Measurements from ENCODE around the gene MICU2. TPM values are rescaled to one million over a fixed set of nuclear protein-coding genes. Genes with fewer than 3 reads are reported as not detected.

The MICU2 gene, protein sequence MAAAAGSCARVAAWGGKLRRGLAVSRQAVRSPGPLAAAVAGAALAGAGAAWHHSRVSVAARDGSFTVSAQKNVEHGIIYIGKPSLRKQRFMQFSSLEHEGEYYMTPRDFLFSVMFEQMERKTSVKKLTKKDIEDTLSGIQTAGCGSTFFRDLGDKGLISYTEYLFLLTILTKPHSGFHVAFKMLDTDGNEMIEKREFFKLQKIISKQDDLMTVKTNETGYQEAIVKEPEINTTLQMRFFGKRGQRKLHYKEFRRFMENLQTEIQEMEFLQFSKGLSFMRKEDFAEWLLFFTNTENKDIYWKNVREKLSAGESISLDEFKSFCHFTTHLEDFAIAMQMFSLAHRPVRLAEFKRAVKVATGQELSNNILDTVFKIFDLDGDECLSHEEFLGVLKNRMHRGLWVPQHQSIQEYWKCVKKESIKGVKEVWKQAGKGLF
- 10 to 100 TPM; 30.6 to 50.1 (median 41.9) TPM for total RNA-seq

DNA sequence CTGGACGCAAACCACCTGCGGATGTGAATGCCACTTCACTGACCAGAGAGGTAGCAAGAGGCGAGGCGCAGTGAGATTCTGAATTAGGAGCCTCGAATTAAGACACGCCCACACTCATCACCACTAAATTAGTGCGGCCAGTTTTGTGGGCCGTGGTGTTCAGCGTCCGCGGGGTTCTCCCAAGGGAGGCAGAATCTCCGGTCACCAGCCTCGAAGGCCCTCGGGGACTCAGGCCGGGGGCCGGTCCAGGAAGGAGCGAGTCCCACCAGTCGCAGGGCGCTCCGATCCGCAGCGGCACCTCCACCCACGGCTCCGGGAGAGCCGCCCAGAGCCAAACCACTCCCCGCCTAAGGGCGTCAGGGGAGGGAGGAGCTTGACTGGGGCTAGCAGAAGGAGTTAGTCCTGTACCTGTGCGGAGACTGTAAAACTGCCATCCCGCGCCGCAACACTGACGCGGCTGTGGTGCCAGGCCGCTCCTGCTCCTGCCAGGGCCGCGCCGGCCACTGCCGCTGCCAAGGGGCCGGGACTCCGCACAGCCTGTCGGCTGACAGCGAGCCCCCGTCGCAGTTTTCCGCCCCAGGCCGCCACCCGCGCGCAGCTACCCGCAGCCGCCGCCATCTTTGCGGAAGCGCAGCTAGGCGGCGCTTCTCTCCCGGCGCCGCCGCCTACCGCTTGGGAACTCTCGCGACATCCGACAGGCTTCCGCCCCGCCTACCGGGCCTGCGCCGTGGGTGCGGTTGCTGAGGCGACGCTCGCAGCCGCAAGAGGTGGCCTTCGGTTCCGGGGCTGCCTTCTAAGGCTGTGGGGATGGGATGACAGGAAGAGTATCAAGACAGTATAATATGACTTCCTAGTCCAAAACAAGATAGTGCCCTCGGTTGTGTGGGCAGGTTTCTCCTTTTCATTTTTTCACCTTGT, at the start of gene MICU2:
MICU2 (minus strand) TSS at position 640 of the 918 bp plus-strand sequence; CDS start at position 618, 22 bp downstream.
- H3K27ac ChIP-seq, result peak within 1 kb of the TSS; percentile 95
- peaks cover 12 to 20% of the 10 kb centered on the region in 2 donors for H3K4me1 ChIP-seq (replicated peaks in 1 of 2)
- peak within 1 kb of the TSS; percentile 83 to 100 (median 96) for H3K4me3 ChIP-seq
- peak; percentile 92 to 98 (median 96) for ATAC-seq (replicated peaks in 6 of 8)
- 0 to 4% (median 0%) methylated on average over 1 to 36 of the region's 77 CpGs; no CpG with 5 or more reads in 3 of the 10 experiments for WGBS, 10 experiments
- in situ Hi-C loops (cut with MboI; ENCODE audit: low pct_unique_long_range_greater_than_20kb in 2 of 9, low sequenced_read_pairs in 9 of 9, unreplicated experiment in 9 of 9), result no loop called here

DNA sequence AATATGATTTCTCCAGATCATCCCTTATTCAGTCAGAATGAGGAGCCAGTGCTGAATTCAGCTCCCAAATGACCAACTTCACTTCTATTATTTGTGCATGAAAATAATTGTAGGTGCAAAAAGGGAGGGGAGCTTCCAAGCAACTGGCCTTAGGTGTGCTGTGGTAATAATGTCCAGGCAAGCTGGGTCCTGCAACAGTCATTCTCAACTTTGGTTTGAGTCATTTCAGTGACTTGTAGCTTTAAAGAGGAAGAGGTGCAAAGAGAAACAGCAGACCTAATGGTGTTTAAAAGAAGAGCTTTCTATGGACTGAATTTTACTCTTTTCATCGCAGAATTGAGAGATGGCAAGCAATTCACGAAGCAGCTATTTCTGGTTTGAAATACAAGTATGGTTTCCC, 37.7 kb upstream of the MICU2 start:
- peaks cover 0 to 2% of the 10 kb centered on the region in 2 donors for H3K4me1 ChIP-seq (replicated peaks in 1 of 2)
- in situ Hi-C loops (cut with MboI; ENCODE audit: low pct_unique_long_range_greater_than_20kb in 2 of 9, low sequenced_read_pairs in 9 of 9, unreplicated experiment in 9 of 9), result loop anchor here in 6 of 9 experiments (25.0 kb wide), 2 partner anchors 1121 to 1146 kb away; no protein-coding TSS in a partner anchor
- no peak for ATAC-seq (replicated peaks in 6 of 8)
- no peak overlapping the region for H3K4me3 ChIP-seq
- H3K27ac ChIP-seq, result no peak overlapping the region
- 0 to 96% (median 73%) methylated on average over 1 to 2 of the region's 2 CpGs; no CpG with 5 or more reads in 3 of the 10 experiments for WGBS, 10 experiments

DNA sequence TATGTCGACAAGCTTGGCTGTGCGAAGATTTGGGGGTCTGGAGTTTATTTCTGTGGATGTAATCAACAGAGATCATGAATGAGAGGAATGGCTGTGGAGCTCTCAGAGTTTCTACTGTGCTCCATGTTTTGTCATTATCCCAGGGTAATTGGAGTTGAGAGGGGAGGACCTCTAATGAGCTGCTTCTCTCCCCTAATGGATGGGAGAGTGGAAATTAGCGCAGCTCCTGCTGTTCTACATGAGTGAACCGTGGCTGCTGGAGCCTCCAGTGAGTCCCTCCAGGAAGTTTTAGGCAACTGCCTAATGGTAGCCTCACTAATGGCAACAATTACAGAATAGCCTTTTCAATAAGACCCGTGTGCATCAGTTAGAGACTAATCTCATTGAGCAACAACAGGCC, 35.6 kb upstream of the MICU2 start:
- in situ Hi-C loops (cut with MboI; ENCODE audit: low pct_unique_long_range_greater_than_20kb in 2 of 9, low sequenced_read_pairs in 9 of 9, unreplicated experiment in 9 of 9), result loop anchor here in 6 of 9 experiments (25.0 kb wide), 2 partner anchors 1123 to 1148 kb away; no protein-coding TSS in a partner anchor
- no peak for ATAC-seq (replicated peaks in 6 of 8)
- Histone ChIP-seq H3K27ac (no peak overlapping the region), H3K4me3 (no peak overlapping the region), H3K4me1 (replicated peaks in 1 of 2) (peaks cover 0 to 2% of the 10 kb centered on the region in 2 donors)
- 7 to 100% (median 58%) methylated on average over 1 to 3 of the region's 5 CpGs; no CpG with 5 or more reads in 2 of the 10 experiments for WGBS, 10 experiments

DNA sequence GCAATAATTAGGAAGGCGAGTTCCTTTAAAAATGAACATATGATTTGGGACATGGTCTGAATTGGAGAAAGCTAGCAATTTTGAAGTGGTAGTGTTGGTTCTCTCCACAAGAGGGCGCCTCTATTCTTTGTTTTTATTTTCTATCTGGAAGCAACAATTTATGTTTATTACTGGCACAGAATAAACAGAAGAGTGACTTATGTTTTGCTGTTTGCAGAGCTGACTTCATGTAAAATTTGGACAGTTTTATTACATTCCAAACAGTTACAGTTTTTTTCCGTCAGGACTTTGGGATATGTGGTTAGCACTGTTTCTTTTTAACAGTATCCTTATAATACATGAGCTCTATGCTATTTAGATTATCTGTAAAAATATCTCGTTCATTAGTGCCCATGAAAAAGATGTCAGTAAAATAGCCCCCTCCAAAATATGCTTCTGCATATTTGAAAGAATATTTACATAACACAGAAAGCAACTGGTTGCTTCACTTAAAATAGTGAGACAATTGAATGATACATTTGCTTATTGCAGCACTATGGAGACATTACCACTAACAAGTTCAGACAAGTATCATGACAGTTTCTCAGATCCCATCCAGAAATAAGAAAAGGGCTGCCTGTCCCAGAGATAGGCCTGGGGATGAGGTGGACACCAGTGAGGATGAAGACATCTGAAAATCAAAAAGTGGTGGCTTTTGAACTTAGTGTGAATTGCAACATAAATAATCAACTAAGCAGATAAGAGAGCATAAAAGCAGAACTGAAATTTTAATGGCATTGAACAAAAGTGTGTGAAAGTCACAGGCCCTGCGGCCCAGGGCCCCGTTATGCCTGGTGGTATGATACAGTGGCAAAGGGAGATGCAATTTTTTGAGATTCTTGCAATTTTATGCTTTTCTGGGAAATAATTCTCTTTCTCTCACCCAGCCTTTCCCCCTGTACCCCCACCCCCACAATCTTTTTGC, 34.6 kb upstream of the MICU2 start:
- Histone ChIP-seq H3K4me1 (replicated peaks in 1 of 2) (peaks cover 0 to 2% of the 10 kb centered on the region in 2 donors), H3K27ac (no peak overlapping the region), H3K4me3 (no peak overlapping the region)
- ATAC-seq (replicated peaks in 6 of 8), result peak in 2 of 8 experiments; percentile 11 to 55
- in situ Hi-C loops (cut with MboI; ENCODE audit: low pct_unique_long_range_greater_than_20kb in 2 of 9, low sequenced_read_pairs in 9 of 9, unreplicated experiment in 9 of 9), result loop anchor here in 6 of 9 experiments (25.0 kb wide), 2 partner anchors 1124 to 1149 kb away; no protein-coding TSS in a partner anchor
- WGBS, 10 experiments, result 0 to 50% (median 35%) methylated on average over 1 to 6 of the region's 6 CpGs

DNA sequence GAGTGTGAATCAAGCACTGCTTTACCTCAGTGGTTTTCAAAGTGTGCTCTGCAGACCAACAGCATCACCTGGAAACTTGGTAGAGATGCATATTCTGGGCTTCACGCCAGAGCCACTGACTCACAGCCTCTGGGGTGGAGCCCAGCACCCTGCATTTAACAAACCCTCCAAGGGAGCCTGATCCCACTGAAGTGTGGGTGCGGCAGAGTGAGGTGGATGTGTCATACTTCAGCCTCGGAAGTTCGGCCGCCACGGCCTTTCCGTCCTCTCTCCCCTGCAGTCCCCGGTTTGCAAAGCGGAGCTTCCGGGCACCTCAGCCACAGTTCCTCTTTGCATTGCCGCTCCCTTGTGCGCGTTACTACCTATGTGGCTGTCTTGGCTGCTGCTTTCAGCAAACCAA, 33.3 kb upstream of the MICU2 start:
- H3K4me3 ChIP-seq, result no peak overlapping the region
- peak in 3 of 8 experiments; percentile 46 to 98 (median 89) for ATAC-seq (replicated peaks in 6 of 8)
- in situ Hi-C loops (cut with MboI; ENCODE audit: low pct_unique_long_range_greater_than_20kb in 2 of 9, low sequenced_read_pairs in 9 of 9, unreplicated experiment in 9 of 9), result loop anchor here in 6 of 9 experiments (25.0 kb wide), 2 partner anchors 1125 to 1150 kb away; no protein-coding TSS in a partner anchor
- 15 to 100% (median 59%) methylated on average over 1 to 10 of the region's 13 CpGs; no CpG with 5 or more reads in 4 of the 10 experiments for WGBS, 10 experiments
- H3K4me1 ChIP-seq (replicated peaks in 1 of 2), result peaks cover 0 to 2% of the 10 kb centered on the region in 2 donors
- H3K27ac ChIP-seq, result no peak overlapping the region

DNA sequence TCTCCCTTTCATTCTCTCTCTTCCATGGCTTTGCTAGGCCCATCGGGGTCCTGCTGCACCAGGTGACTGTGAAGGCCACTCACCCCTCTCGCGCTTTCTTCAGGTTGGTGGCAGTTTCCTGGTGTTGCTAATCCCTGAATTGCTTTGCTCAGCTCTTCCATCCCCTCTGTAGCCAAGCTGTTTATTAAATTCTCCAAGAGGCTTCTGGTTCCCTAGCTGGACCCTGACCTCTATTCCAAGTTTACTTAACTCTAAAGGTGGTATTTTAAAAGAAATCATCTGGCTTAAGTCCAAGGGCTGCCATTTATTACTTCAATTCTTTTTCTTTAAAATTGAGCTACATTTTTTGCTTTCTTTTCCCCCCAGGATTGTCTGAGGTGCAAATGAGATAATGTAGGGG, 32.7 kb upstream of the MICU2 start:
- no peak overlapping the region for H3K27ac ChIP-seq
- peaks cover 0 to 2% of the 10 kb centered on the region in 2 donors for H3K4me1 ChIP-seq (replicated peaks in 1 of 2)
- WGBS, 10 experiments, result 57 to 100% (median 89%) methylated on average over 2 to 3 of the region's 3 CpGs; no CpG with 5 or more reads in 4 of the 10 experiments
- in situ Hi-C loops (cut with MboI; ENCODE audit: low pct_unique_long_range_greater_than_20kb in 2 of 9, low sequenced_read_pairs in 9 of 9, unreplicated experiment in 9 of 9), result loop anchor here in 6 of 9 experiments (25.0 kb wide), 2 partner anchors 1126 to 1151 kb away; no protein-coding TSS in a partner anchor
- no peak overlapping the region for H3K4me3 ChIP-seq
- ATAC-seq (replicated peaks in 6 of 8), result no peak

DNA sequence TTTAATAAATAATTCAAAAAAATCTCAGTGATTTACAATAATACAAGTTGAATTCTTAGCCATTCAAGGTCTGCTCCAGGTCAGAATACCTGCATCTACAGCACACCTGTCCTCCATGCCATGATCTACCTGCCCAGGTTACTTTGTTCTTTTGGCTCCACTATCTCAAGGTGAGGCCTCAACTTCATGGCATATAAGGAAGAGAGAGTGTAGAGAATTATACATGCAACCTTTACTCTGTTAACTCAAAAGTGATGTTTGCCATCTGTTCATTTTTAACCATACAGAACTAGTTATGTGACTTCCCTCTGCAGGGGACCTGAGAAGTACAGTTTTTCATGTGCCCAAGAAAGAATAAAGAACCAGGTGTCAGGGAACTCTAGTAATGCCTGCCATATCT, 28.2 kb upstream of the MICU2 start:
- Histone ChIP-seq H3K27ac (no peak overlapping the region), H3K4me1 (replicated peaks in 1 of 2) (no peaks in the 10 kb centered on the region), H3K4me3 (no peak overlapping the region)
- ATAC-seq (replicated peaks in 6 of 8), result no peak
- in situ Hi-C loops (cut with MboI; ENCODE audit: low pct_unique_long_range_greater_than_20kb in 2 of 9, low sequenced_read_pairs in 9 of 9, unreplicated experiment in 9 of 9), result loop anchor here in 6 of 9 experiments (25.0 kb wide), 2 partner anchors 1130 to 1155 kb away; no protein-coding TSS in a partner anchor

DNA sequence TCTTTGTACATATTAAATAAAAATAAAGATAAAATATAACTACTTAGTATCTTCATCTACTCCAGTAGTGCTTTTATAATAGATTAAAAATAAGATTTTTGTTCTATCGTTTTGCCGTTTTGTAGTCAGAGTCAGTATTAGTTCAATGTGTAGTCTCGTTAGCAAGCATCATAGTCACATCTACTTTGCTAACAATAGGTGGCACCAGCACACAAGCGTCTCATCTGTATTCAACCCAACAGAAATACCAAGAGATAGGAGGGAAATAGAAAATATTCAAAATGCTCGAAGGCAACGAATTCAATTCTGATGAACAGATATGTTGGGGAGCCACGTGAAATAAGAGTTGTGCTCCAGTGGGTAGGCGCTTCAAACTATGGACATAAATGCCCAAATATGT, 21.4 kb upstream of the MICU2 start:
- ATAC-seq (replicated peaks in 6 of 8), result peak in 3 of 8 experiments; percentile 88 to 93 (median 91)
- no peak overlapping the region for H3K4me3 ChIP-seq
- in situ Hi-C loops (cut with MboI; ENCODE audit: low pct_unique_long_range_greater_than_20kb in 2 of 9, low sequenced_read_pairs in 9 of 9, unreplicated experiment in 9 of 9), result loop anchor here in 6 of 9 experiments (25.0 kb wide), 2 partner anchors 1137 to 1162 kb away; no protein-coding TSS in a partner anchor
- 0 to 89% (median 53%) methylated on average over 1 to 8 of the region's 8 CpGs; no CpG with 5 or more reads in 2 of the 10 experiments for WGBS, 10 experiments
- no peak overlapping the region for H3K27ac ChIP-seq
- no peaks in the 10 kb centered on the region for H3K4me1 ChIP-seq (replicated peaks in 1 of 2)

DNA sequence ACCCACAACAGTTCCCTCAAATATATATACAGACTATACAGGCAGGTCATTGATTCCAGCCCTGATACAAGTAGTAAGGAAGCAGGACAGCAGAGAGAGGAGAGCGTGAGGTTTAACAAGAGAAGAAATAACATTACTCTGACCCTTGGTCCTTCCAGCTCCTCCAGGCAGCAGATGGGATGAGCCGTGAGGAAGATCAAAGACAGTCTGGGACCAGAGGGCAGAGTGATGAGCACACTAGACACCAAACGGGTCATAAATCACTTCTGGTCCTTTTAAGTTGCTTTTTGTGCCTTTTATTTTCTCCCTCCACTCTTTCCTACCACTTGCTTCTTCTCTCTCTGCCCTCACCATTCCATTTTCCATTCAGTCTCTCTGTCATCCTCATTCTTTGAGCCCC, 16.9 kb upstream of the MICU2 start:
- ATAC-seq (replicated peaks in 6 of 8), result no peak
- H3K4me1 ChIP-seq (replicated peaks in 1 of 2), result peaks cover 3 to 5% of the 10 kb centered on the region in 2 donors
- no peak overlapping the region for H3K27ac ChIP-seq
- in situ Hi-C loops (cut with MboI; ENCODE audit: low pct_unique_long_range_greater_than_20kb in 2 of 9, low sequenced_read_pairs in 9 of 9, unreplicated experiment in 9 of 9), result no loop called here
- H3K4me3 ChIP-seq, result no peak overlapping the region
- 0 to 57% (median 33%) methylated on average over 1 to 3 of the region's 3 CpGs; no CpG with 5 or more reads in 1 of the 10 experiments for WGBS, 10 experiments

DNA sequence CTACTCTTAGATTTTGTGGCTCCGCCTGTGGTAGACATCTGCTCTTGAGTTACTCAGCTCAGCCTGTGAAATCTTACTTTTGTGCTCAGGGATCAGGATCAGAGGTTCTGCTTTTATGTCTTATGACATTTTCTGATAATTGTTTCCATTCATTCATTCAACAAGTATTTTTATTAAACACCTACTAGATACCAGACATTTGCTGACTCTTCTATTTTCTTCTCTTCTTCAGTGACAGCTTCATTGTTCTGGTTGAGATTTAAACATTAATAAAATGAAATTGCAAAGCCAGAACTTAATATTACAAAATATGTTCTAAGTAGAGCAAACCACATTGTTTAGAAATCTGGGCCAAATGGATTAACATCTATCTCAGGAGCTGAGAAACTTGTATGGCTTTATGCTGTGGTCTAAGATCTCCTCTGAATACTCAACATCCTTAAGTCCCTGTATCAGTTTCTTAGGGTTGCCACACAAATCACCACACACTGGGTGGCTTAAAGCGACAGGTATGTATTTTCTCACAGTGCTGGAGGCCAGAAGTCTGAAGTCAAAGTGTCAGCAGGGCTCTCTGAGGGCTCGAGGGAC, 15.8 kb upstream of the MICU2 start:
- no peak overlapping the region for H3K27ac ChIP-seq
- in situ Hi-C loops (cut with MboI; ENCODE audit: low pct_unique_long_range_greater_than_20kb in 2 of 9, low sequenced_read_pairs in 9 of 9, unreplicated experiment in 9 of 9), result no loop called here
- H3K4me3 ChIP-seq, result no peak overlapping the region
- peaks cover 3 to 10% of the 10 kb centered on the region in 2 donors for H3K4me1 ChIP-seq (replicated peaks in 1 of 2)
- no peak for ATAC-seq (replicated peaks in 6 of 8)
- 38 to 100% (median 78%) methylated on average over 1 to 2 of the region's 3 CpGs; no CpG with 5 or more reads in 2 of the 10 experiments for WGBS, 10 experiments

DNA sequence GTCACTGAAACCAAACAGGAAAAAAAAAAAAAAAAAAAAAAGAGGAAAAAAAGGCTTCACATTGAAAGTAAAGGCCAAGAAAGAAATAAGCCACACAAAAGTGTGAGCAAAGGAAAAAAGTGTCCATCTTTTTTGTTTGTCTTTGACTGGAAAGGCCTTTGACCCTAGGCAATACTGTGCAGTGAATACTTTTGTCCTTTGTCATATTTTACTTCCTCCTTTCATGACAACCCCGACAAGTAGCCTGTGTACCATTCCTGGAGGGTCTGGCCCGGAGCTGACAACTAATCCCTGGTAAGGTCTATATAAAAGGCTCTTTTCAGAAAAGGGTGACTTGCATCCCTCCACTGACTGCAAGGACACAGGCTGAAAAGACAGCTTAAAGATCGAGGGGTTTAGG, 12.9 kb upstream of the MICU2 start:
- ATAC-seq (replicated peaks in 6 of 8), result peak in 1 of 8 experiments; percentile 38
- in situ Hi-C loops (cut with MboI; ENCODE audit: low pct_unique_long_range_greater_than_20kb in 2 of 9, low sequenced_read_pairs in 9 of 9, unreplicated experiment in 9 of 9), result no loop called here

More for the DNA sequence above, 12.9 kb upstream of the MICU2 start:
- no peak overlapping the region for H3K27ac ChIP-seq
- H3K4me1 ChIP-seq (replicated peaks in 1 of 2), result peaks cover 3 to 10% of the 10 kb centered on the region in 2 donors
- WGBS, 10 experiments, result 6 to 51% (median 30%) methylated on average over 1 to 3 of the region's 3 CpGs; no CpG with 5 or more reads in 3 of the 10 experiments
- H3K4me3 ChIP-seq, result no peak overlapping the region
